HPDE6-E6E7 (cell line): ENCODE data around the gene RRBP1.
"Not testable (repeated sequence)": the region's sequence is repeated elsewhere in the genome, so short reads cannot be mapped to it uniquely, and the experiment has no call there.

Source experiments
- DNase-seq: peaks from one replicate; pipeline ENCODE4 v3.0.0; 2011; ENCODE audit warnings: missing footprints; ENCODE audit errors: extremely low spot score

The RRBP1 gene

GRCh38 chr20:17709361-17710293 lies 27.6 kb upstream of the RRBP1 start:
- DNase-seq: no peak

DNA sequence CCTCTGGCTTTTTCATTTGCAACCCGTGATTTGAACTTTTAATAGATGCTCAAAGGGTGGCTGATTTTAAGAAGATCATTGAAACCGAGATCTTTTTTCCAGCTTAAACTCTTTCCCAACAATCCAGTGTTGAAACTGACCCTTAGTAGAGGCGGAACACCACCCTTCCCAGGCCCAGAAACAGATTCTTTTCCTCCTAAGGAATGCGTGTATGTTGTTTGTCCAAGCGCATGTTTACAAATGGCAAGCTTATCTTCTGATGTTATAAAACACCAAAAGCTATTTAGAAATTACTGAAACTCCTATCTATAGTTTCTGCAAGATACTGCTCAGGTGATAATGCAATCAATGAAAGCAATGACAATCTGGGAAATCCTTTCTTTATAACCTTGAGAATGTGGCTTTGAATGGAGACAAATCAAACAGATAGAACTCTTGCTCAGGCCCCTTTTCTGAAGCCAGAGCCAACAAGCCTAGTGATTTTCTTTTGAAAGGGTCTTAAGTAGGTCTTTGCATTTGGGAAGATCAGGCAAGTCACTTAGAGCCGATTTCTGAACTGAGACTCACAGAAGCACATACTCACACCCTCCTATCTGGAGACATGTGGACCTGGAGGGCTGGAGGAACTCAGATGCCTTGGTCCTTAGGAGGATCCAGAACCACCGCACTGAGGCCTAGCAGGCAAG lies 26.8 kb upstream of the RRBP1 start:
- DNase-seq: no peak

DNA sequence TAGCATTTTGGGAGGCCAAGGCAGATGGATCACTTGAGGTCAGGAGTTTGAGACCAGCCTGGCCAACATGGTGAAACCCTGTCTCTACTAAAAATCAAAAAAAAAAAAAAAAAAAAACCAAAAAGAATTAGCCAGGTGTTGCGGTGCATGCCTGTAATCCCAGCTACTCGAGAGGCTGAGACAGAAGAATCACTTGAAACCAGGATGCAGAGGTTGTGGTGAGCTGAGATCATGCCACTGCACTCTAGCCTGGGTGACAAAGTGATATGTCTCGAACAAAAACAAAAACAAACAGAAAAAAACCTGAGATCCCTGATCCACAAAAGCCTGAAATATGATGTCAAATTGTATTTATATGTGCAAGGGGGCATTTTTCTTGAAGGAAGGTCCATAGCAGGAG lies 25.9 kb upstream of the RRBP1 start:
- DNase-seq: not testable (repeated sequence)

- DNase-seq: no peak
Observed at GRCh38 chr20:17706632-17707031, 24.6 kb upstream of the RRBP1 start.

DNA sequence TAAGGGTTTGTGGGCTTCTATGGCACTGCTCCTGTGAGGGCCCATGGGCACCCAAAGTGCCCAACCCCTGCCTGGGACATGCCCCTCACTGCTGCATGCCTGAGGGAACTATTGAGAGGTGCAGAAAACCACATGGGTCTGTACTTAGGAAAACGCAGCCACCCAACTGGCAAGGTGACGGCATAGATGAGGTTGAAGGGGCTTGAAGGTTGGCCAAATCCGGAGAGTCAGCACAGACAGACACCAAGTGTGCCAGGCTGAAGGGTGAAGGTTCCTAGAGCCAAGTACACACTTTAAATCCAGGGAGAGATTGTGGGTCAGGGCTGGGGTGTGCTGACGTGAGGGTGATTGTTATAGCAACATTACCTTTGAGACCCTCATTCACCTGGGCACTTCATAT lies 23.9 kb upstream of the RRBP1 start:
- DNase-seq: no peak

DNA sequence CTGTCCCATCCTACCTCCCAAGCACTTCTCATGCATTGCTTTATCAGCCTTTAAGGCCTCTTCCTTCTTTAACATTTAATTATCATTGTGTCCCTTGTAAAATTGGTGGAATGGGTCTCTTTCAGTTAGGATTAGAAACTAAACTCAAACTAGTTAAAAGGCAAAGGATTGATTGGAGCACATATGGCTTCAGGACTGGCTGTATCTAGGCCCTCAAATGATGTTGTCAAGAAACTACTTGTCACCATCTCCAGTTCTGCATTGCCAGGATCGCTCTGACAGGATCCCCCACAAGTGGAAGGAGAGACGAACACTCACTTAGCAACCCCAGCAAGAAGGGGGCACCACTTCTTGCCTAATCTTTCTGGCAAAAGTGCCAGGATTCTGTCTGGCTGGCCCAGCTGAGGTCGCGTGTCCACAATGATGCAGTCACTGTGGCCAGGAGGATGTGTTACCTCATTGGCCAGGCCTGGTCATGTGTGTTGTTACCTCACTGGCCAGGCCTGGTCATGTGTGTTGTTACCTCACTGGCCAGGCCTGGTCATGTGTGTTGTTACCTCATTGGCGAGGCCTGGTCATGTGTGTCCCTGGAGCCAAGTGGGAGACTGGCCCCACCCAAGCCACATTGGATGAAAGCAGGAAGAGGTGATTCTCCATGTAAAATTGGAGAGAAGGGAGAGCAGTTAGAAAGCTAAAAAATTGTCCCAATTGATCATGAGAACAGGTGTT lies 22.7 kb upstream of the RRBP1 start:
- DNase-seq: no peak

- no peak for DNase-seq
Observed at GRCh38 chr20:17701826-17702225, 19.8 kb upstream of the RRBP1 start.

DNA sequence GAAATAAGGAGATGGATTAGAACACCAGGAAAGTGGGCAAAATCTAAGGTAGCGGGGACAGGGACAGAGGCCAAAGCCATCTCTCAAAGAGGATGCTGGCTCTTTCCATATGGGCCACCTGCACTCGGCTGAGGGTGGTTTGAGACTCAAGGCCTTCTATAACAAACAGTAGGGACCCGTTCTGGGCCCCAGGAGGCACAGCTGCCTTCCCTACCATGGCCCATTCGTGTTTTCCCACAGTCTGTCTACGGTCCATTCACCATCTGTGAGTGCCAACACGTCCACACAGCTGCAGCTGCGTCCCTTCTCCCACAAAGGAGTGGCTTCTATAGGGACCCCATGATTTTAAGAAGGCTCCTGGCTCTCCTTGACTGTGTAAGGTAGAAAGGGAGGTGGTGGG lies 18.6 kb upstream of the RRBP1 start:
- DNase-seq: no peak

- no peak for DNase-seq
Observed at GRCh38 chr20:17699931-17700351, 17.9 kb upstream of the RRBP1 start, which contains the start of gene BANF2. Gene BANF2, plus strand, starts transcription at chr20:17699966. Its CDS starts 25,060 bp downstream, at chr20:17725026.

GRCh38 chr20:17698384-17698783 lies 16.3 kb upstream of the RRBP1 start:
- DNase-seq: no peak

DNA sequence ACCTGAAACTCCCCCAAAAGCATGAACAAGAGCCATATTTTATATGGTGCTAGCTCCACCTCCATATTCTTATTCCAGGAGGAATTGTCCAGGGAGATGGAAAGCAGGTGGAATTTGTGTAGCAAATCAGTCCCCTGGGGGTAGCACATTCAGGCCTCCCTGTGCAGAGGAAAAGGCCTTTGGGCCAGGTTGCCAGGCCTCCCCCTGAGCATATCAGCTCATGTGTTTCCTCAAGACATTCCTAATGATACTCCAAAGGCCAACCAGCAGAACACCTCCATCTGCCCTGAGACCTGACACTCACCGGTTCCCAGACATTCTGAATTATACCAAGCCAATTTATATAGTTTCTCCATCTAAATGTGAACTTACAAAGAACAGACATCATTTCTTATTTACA lies 15.1 kb upstream of the RRBP1 start:
- DNase-seq: no peak

GRCh38 chr20:17696287-17696686 lies 14.2 kb upstream of the RRBP1 start:
- no peak for DNase-seq

DNA sequence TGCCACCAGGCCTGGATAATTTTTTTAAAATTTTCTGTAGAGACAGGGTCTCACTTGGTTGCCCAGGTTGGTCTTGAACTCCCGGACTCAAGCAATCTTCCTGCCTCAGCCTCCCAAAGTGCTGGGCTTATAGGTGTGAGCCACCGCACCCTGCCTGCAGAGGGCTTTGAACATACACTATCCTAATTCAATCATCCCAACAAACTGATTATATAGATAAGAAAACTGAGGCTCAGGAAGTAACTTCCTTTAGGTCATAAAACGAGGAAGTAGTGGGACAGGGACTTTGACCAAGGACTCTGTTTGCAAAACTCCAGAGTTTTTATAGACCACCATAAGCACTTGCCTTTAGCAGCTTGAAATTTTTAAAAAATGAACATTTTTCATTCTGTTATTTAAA lies 12.7 kb upstream of the RRBP1 start:
- DNase-seq: no peak

DNA sequence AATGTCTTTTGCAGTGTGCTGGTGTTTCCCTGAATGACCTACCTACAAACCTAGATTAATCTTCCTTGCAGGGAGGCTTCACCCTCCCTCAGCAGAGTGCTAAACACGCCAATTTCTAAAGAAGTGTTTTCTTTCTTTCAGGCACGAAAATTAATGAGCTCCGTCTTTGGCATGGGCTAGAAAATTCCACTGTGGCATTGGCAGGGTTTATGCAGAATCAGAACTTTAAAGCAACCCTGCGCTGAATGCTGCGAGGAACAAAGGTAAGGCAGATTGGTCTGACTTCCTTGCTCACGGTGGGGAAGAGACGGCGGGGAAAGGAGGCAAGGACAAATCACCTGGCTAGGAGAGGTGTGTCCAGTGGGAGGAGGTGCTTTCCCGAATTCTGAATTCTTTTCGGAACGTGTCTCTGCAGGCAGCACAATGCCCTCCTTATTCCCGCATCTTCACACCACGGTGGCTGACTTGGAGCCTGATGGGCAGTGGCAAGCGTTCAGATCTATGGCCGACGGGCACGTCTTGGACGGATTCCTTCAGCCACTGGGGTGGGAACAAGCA lies 11.5 kb upstream of the RRBP1 start:
- peak; percentile 48 for DNase-seq

GRCh38 chr20:17691758-17692157 lies 9.7 kb upstream of the RRBP1 start:
- no peak for DNase-seq

DNA sequence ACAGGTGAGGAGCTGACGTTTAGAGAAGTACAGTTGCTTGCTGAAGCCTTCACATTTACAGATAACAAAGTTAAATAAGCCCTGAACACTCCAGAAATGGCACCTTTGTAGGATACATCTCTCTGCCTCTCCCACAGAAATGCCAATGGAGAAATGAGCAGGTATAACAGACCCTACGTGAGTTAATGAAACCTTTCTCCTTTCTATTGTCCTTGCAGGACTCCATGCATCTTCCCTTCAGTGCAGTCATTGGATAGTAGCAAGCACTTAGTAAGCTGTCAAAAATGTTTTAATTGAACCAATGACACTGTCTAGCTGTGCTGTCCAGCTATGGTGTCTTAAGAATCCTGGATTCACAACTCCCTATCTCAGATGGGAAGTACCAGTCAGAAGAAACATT lies 8.1 kb upstream of the RRBP1 start:
- DNase-seq: no peak

GRCh38 chr20:17688965-17689364 lies 6.9 kb upstream of the RRBP1 start:
- DNase-seq: no peak

GRCh38 chr20:17687800-17688199 lies 5.8 kb upstream of the RRBP1 start:
- no peak for DNase-seq

GRCh38 chr20:17685168-17685567 lies 3.1 kb upstream of the RRBP1 start:
- no peak for DNase-seq

- DNase-seq: no peak
Observed at GRCh38 chr20:17684077-17684888, 2.2 kb upstream of the RRBP1 start.
